NCI-H82 treated with DMSO at 0.1 percent for 48 hours (cell line): ENCODE measurements around the gene COX7A2.
A peak's percentile ranks its signal among the peaks of the same experiment; 100 is the strongest.

Experiments used
- DNase-seq: peaks from one replicate; lab custom pipeline; 2025; ENCODE audit not compliant: unreplicated experiment; lab: John Stamatoyannopoulos, UW

The COX7A2 gene

GRCh38 chr6:75243333-75244062 lies at the start of gene COX7A2:
Gene COX7A2, minus strand, starts transcription at chr6:75243801. Its CDS starts 67 bp downstream, at chr6:75243734.
- peak; percentile 94 for DNase-seq

- no peak for DNase-seq
Observed at GRCh38 chr6:75292555-75292954, 49.0 kb upstream of the COX7A2 start.

- no peak for DNase-seq
Observed at GRCh38 chr6:75291744-75292143, 48.1 kb upstream of the COX7A2 start.

GRCh38 chr6:75291331-75291730 lies 47.7 kb upstream of the COX7A2 start:
- no peak for DNase-seq

- no peak for DNase-seq
Observed at GRCh38 chr6:75290136-75290945, 46.7 kb upstream of the COX7A2 start.

- DNase-seq, result no peak
Observed at GRCh38 chr6:75288023-75288422, 44.4 kb upstream of the COX7A2 start.

- DNase-seq, result no peak
Observed at GRCh38 chr6:75287424-75287823, 43.8 kb upstream of the COX7A2 start.

GRCh38 chr6:75286955-75287354 lies 43.4 kb upstream of the COX7A2 start:
- no peak for DNase-seq

- DNase-seq, result no peak
Observed at GRCh38 chr6:75285283-75285639, 41.7 kb upstream of the COX7A2 start.

GRCh38 chr6:75284632-75285282 lies 41.2 kb upstream of the COX7A2 start, which contains the start of gene TMEM30A:
Gene TMEM30A, minus strand, starts transcription at chr6:75284792. Its CDS starts 154 bp downstream, at chr6:75284638.
- peak; percentile 96 for DNase-seq

GRCh38 chr6:75283907-75284631 lies 40.5 kb upstream of the COX7A2 start:
- no peak for DNase-seq

- DNase-seq, result no peak
Observed at GRCh38 chr6:75282706-75283105, 39.1 kb upstream of the COX7A2 start.

- DNase-seq, result no peak
Observed at GRCh38 chr6:75281653-75282052, 38.1 kb upstream of the COX7A2 start.

- DNase-seq, result no peak
Observed at GRCh38 chr6:75280131-75280855, 36.7 kb upstream of the COX7A2 start.

GRCh38 chr6:75279418-75279817 lies 35.8 kb upstream of the COX7A2 start:
- no peak for DNase-seq

- DNase-seq, result no peak
Observed at GRCh38 chr6:75278474-75279077, 35.0 kb upstream of the COX7A2 start.

- DNase-seq, result no peak
Observed at GRCh38 chr6:75275067-75275466, 31.5 kb upstream of the COX7A2 start.

- DNase-seq, result no peak
Observed at GRCh38 chr6:75273009-75273408, 29.4 kb upstream of the COX7A2 start.

GRCh38 chr6:75272145-75272840 lies 28.7 kb upstream of the COX7A2 start:
- DNase-seq, result no peak

GRCh38 chr6:75268988-75269354 lies 25.4 kb upstream of the COX7A2 start:
- no peak for DNase-seq
